Measurements from ENCODE around the gene OTULIN.

Gene OTULIN

DNA sequence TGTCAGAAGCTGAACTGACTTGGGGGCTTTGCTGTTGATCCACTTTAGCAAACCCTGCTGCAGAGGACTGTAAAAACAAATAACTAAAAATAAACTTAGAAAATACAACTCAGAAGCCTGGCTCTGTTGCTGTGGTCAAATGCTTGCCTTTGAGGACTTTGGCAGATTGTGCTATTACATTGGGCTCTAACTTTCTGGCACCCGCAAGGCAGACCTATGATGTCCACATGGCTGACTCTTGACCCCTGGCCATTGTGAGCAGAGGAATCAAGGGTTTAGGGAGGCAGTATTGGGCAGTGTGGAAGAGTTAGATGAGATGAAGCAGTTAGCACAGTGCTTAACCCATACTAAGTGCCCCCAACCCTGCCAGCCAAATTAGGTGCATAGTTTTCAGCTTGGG, 34.0 kb downstream of the OTULIN start:
- no peak for DNase-seq (ENCODE audit: low spot score)

- no peak for DNase-seq (ENCODE audit: low spot score)
Observed at GRCh38 chr5:14699159-14699558, 34.6 kb downstream of the OTULIN start.

DNA sequence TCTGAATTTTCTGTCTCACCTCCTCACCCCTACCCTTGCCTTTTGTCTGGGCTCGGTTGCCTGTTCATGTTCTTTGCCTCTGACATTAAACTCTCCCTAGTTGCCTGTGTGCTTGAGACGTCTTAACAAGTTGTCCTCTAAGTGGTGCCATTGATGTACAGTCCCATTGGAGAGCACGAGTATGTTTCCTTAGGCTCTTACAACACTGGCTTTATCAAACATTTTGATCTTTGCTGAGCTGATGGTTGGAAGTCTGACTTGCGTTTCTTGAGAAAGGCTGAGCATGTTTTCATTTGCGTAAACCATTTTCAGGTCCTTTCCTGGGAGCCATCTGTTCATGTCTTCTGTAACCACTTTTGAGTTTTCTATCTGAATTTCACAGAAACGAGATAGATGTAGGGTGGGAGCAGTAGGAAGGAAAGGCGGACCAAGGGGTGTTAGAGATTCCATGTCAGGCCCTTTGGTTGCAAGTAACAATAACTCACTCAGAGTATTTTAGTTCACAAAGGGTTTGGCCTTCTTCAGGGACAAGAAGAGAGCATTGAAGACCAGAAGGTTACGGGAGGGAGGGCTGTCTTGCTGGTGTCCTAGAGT, 35.4 kb downstream of the OTULIN start:
- DNase-seq (ENCODE audit: low spot score): no peak

DNA sequence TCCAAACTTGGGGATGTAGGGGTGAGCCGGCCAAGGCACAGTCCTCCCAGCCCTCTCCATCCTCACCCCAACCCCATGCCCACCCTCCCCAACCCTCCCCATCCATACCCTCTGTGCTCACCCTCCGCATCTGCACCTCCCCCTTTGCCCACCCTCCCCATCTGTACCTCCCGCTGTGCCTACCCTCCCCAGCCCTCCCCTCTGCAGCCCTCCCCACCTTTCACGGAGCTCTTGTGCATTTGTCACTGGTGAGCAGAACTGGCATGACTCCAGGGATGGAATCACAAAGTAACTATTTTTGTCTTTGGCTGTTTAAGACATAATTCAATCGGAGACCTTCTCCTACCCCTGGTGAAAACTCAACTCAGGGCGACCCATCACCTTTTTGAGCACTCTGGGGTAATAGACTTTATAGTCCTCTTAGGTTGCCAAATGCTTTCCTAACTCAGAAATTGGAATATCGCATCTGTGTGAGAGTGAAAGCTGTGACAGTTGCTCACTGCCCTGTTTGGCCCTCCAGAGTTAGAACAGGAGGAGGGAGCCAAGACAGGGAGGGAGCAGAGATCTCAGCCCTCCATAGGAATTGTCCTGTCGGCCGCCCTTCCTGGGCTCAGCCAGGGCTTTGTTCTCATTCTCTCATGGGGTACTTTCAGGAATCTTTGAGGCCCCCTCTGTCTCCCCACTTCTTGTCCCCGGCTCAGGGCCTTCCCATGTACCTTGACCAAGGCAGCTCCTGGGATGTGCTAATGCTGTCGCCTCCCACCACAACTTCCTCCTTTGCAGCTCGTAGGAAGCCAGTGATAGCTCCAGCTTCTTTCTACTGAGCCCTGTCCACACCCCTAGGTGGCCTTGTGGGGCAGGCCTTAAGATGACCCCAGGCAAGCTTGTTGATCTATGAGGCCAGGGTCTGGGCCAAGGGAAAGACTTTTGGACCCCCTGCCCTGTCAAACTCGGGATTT, 36.2 kb downstream of the OTULIN start:
- DNase-seq (ENCODE audit: low spot score): no peak

- no peak for DNase-seq (ENCODE audit: low spot score)
Observed at GRCh38 chr5:14701556-14701955, 37.0 kb downstream of the OTULIN start.

DNA sequence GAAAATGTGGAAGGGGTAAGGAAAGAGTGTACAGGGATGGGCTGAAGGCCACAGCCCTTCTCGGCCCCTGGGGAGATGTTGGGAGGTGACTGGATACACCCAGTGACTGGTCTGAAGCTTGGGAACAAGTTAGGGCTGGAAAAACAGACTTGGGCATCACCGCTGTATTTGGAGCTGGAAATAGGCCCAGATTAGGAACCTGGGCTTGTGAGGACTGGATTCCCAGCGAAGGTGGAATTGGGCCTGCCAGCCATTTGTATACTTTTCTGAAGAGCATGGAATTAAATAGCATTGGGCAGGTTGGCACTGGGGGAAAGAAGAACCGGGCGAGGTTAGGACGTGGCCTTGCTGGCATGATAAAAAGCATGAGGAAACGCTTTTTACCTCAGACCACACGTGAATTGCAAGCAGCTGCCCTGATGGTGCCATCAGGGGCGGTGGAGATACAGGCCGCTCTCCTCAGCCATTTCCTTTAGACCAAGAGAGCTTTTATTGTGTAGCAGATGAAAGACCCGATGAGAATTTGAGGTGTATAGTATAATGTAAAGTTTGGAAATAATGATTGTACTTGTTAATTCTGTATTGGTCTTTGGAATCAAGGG, 37.8 kb downstream of the OTULIN start:
- DNase-seq (ENCODE audit: low spot score): no peak

GRCh38 chr5:14705556-14705955, 41.0 kb downstream of the OTULIN start:
- DNase-seq (ENCODE audit: low spot score): no peak

DNA sequence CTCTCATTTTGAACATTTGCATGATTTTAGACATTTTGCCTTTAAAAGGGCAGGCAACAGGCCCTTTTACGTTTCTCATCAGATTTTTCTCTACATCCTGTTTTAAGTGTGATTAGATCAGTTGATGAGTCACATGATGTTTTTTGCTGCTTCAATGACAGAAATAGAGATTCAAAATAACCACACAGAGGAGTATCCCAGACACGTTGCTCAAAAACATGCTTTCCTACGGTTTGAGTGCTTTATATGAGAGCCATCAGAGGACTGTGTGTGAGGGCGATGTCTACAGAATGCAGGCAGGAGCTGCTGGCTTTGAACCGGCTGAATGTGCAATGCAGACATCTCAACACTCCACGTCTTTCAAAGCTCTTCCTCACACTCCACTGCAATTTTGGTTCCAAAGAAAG, 42.1 kb downstream of the OTULIN start:
- DNase-seq (ENCODE audit: low spot score): peak; percentile 41

- DNase-seq (ENCODE audit: low spot score): peak; percentile 52
Observed at GRCh38 chr5:14707811-14708390, 43.4 kb downstream of the OTULIN start.

DNA sequence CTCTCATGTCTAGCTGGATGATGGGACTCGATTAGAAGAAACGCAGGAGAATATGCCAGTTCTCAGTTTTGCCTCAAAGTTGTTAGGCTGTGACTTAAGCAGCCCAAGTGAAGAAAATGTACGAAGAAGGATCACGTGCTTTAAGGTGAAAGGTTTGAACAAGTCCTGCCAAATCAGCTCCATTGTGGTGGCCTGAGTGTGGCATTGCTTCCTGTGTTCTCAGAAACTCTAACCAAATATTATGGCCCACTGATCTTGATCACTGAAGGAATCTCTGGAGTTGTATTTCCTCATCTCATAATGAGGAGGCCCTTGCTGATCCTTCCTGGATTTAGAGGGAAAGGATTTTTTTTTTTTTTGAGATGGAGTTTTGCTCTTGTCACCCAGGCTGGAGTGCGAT, 44.0 kb downstream of the OTULIN start:
- no peak for DNase-seq (ENCODE audit: low spot score)

- no peak for DNase-seq (ENCODE audit: low spot score)
Observed at GRCh38 chr5:14710313-14710994, 45.9 kb downstream of the OTULIN start.

- no peak for DNase-seq (ENCODE audit: low spot score)
Observed at GRCh38 chr5:14712131-14712530, 47.6 kb downstream of the OTULIN start.

DNA sequence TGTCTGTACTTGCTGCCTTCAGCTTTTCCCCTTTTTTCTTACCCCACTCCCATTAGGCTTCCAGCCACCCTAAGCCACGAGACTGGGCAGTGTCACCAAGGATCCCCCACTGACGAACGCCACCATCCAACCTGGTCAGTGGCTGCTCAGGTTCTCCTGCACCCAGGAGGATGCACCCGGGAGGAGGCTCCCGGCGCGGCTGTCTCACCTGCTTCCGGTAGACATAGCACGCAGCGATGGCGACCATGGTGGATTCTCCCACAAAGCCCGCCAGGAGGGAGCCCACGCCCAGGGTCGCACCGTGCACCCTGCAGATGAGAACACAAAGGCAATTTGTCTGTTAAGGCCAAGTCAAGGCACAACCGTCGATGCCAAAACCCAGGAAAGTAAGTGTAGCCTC, 48.1 kb downstream of the OTULIN start:
- DNase-seq (ENCODE audit: low spot score): no peak

DNA sequence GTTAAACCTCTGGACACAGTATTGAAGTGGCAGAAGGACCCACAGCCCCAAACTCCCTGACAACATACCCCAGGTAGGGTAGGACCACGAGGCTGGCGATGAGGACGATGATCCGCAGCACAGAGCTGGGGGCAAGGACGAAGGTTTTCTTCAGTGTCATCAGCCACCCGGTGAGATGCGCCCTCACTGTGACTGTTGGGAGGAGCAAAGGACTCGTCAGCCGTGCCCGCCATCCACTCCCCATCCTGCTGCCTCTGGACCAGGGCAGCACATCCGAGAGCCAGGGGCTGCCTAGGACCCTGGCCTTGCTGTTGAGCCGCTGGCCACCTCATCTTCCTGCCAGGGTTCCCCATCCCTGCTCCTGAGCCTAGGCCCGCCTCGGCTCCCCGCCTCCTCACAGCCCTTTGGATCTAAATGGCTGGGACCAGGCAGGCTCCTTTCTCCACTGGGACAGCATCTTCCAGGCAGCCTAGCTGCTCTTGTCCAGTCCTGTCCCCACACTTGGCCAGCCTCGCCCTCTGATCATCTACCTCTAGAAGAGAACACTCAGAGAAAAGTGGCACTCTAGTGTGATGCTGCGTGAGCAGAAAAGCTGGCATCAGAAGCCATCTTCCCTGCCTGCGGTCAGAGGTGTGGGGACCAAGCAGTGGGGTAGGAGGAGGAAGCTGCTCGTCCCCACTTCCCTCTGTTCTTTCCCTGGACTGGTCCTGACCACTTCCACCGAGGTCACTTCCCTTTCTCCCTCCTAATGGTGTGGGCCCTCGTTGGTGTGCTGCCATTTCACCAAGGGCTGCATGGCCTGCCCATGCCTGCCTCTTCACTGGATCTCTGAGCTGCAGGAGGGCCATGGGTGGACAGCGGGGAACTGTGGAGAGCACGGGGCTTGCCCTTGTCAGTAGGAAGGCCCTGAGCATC, 49.2 kb downstream of the OTULIN start:
- DNase-seq (ENCODE audit: low spot score): no peak

- no peak for DNase-seq (ENCODE audit: low spot score)
Observed at GRCh38 chr5:14714706-14715105, 50.2 kb downstream of the OTULIN start.

GRCh38 chr5:14715481-14715880, 51.0 kb downstream of the OTULIN start:
- DNase-seq (ENCODE audit: low spot score): no peak

- DNase-seq (ENCODE audit: low spot score): no peak
Observed at GRCh38 chr5:14716755-14717752, 52.5 kb downstream of the OTULIN start.

GRCh38 chr5:14718778-14719177, 54.3 kb downstream of the OTULIN start:
- DNase-seq (ENCODE audit: low spot score): no peak

DNA sequence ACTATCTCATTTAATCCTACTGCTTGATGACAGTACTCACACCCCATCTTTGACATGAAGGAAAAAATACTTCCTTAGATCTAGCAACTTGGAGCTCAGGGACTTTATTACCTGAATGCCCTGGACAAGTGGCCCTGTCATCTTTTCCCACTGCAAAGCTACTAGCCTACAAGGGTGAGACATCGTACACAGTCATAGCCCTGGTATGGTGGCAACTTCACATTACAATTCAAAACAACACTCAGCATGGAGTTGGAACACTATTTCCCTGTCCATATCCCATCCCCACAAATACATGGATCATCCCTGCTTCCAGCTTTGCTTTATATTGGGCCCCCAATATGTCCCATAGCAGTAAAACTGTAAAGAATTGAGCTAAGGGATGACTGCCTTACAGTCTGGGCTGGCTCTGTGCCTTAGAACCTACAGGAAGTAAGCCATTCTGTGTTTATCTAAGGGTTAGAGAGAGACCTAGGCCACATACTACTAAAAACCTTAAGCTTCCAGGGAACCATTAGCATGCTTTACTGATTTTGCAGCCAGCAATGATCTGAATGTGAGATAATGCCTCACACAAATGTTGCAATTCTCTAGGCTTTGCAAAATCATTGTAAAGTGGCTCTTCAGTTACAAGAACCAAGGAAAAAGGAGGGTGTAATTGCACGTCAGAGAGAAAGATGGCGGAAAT, 55.9 kb downstream of the OTULIN start:
- no peak for DNase-seq (ENCODE audit: low spot score)

All from pons (tissue), 1 donor.